Lower leg skin (tissue), 4 donors: ENCODE measurements around the gene LIN37. TPM values are rescaled to one million over a fixed set of nuclear protein-coding genes. Genes with fewer than 3 reads are reported as not detected.

Source experiments
- DNase-seq, 2 donors: peaks; one replicate each; pipeline ENCODE4 v3.0.0-alpha.2; 2019; ENCODE audit warnings: low spot score in 2 of 2
- H3K4me3 ChIP-seq: fragments of 200-600 bp; sonication (generic); 2 replicates; pipeline ENCODE4 v1.5.1; 2017; ENCODE audit warnings: mild to moderate bottlenecking, low read depth; ENCODE audit not compliant: poor library complexity, severe bottlenecking
- POLR2A ChIP-seq, 2 donors: fragments of 450-650 bp; IDR thresholded peaks; one replicate each; pipeline ENCODE4 v1.6.1; 2016 to 2017; ENCODE audit warnings: antibody characterized with exemption in 2 of 2, mild to moderate bottlenecking in 1 of 2, moderate library complexity in 1 of 2
- WGBS, 2 donors: methylation state at CpG; one replicate each; pipeline ENCODE4 v1.1.5; 2018; 5-methylcytosine and 5-hydroxymethylcytosine counted together
- intact Hi-C: fragments of 100-400 bp; cut with DNase I; formaldehyde crosslinking; loops from one replicate; pipeline ENCODE4 v1.15.0; 2023; ENCODE audit warnings: low total_unique reads
- total RNA-seq, 4 donors: library from RNA; depleted of rRNA; stranded (reverse); fragments of >200 nt; gene quantifications; one replicate each; pipeline ENCODE4 v1.1.0, GENCODE V29; 2016
- TF ChIP-seq, protein P1 (sequence below), 3 donors: fragments of 450-650 bp; IDR thresholded peaks; one replicate each; pipeline ENCODE4 v1.5.1; 2016; ENCODE audit warnings: antibody characterized with exemption in 3 of 3, mild to moderate bottlenecking in 3 of 3, moderate library complexity in 2 of 3

Gene LIN37
- total RNA-seq, 4 donors from 2014 or later, result 4.7 to 15.0 (median 10.3) TPM

DNA sequence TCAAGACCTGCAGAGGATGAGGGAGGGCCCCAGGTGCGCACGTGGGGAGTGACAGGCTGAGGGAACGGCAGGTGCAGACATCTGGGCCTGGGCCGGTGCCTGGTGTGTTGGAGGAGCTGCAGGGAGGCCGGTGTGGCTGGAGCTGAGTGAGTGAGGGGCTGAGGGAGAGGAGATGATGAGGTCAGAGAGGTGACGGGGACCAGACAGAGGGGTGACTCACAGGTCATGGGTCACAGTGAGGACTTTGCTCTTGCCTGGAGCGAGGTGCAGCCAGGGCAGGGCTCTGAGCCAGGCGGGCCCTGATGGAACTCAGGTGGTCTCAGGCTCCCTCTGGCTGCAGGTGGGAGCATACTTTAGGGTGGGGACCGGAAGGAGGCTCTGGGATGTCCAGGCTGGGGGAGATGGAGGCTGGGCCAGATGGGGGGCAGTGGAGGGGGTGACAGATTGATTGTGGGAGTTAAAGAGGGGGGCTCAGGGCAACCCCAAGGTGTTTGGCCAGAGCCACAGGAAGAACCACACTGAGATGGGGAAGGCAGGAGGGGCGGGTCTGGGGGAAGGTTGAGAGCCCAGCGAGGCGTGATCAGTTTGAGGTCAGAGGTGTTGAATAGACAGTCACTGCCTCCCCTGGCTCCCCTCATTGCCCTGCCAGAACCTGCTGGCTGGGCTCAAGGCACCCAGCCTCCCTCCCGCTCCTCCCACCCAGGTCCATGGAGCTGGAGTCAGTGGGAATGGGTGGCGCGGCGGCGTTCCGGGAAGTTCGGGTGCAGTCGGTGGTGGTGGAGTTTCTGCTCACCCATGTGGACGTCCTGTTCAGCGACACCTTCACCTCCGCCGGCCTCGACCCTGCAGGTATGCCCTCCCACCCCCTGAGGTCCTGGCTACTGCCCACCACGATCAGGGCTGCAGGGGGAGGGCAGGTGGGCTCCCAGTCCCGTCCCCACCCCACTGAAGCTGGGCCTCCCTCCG is 35.4 kb downstream of the LIN37 start:
- TF ChIP-seq, protein P1, sequence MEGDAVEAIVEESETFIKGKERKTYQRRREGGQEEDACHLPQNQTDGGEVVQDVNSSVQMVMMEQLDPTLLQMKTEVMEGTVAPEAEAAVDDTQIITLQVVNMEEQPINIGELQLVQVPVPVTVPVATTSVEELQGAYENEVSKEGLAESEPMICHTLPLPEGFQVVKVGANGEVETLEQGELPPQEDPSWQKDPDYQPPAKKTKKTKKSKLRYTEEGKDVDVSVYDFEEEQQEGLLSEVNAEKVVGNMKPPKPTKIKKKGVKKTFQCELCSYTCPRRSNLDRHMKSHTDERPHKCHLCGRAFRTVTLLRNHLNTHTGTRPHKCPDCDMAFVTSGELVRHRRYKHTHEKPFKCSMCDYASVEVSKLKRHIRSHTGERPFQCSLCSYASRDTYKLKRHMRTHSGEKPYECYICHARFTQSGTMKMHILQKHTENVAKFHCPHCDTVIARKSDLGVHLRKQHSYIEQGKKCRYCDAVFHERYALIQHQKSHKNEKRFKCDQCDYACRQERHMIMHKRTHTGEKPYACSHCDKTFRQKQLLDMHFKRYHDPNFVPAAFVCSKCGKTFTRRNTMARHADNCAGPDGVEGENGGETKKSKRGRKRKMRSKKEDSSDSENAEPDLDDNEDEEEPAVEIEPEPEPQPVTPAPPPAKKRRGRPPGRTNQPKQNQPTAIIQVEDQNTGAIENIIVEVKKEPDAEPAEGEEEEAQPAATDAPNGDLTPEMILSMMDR (IDR thresholded peaks at IDR 0.05), result no peak
- TF ChIP-seq POLR2A (IDR thresholded peaks at IDR 0.05), result no peak
- no peak for DNase-seq
- intact Hi-C loops, result no loop called here
- H3K4me3 ChIP-seq, result no peak overlapping the region
- 87 to 90% methylated on average over 25 to 28 of the region's 28 CpGs for WGBS, 2 donors

DNA sequence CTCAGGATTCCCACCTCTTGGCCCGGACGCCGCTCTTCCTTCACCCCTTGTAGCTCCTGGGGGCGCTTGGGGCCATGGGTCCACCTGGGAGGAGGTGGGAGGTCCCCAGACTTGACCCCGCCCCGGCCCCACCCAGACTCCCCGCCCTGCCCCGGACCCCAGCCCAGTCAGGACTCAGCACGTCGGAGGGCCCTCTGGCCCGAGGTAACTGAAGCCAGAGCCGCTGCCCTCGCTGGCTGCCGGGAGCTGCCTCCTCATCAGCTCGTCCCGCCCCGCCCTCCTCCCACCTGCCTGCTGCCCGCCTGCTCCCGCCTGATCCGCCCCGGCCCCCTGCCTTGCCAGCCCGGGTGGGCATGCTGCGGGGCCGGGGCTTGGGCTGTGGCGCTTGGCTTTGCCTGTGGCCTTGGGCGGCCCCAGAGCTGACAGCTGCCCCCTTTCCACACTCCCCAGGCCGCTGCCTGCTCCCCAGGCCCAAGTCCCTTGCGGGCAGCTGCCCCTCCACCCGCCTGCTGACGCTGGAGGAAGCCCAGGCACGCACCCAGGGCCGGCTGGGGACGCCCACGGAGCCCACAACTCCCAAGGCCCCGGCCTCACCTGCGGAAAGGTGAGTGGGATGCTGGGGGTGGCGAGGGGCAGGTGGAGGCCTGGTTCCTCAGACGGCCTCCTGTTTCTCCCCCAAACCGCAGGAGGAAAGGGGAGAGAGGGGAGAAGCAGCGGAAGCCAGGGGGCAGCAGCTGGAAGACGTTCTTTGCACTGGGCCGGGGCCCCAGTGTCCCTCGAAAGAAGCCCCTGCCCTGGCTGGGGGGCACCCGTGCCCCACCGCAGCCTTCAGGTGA is 36.3 kb downstream of the LIN37 start:
- TF ChIP-seq, protein P1 (IDR thresholded peaks at IDR 0.05), result no peak
- no peak for TF ChIP-seq POLR2A (IDR thresholded peaks at IDR 0.05)
- intact Hi-C loops, result no loop called here
- no peak overlapping the region for H3K4me3 ChIP-seq
- no peak for DNase-seq
- WGBS, 2 donors, result 82 to 85% methylated on average over 32 to 34 of the region's 45 CpGs

DNA sequence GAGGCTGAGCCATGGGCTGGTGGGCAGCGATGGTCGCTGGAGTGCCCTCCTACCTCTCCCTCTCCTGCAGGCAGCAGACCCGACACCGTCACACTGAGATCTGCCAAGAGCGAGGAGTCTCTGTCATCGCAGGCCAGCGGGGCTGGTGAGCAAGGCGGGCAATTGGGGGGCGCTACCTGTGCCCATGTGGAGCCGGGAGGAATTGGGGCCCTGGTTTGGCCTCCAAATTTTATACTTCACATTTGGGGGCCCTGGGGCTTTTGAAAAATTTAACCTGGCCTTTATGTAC is 36.9 kb downstream of the LIN37 start:
- 85 to 89% methylated on average over 8 to 10 of the region's 10 CpGs for WGBS, 2 donors
- no peak for DNase-seq
- H3K4me3 ChIP-seq, result no peak overlapping the region
- no peak for TF ChIP-seq POLR2A (IDR thresholded peaks at IDR 0.05)
- TF ChIP-seq, protein P1 (IDR thresholded peaks at IDR 0.05), result no peak
- intact Hi-C loops, result no loop called here

DNA sequence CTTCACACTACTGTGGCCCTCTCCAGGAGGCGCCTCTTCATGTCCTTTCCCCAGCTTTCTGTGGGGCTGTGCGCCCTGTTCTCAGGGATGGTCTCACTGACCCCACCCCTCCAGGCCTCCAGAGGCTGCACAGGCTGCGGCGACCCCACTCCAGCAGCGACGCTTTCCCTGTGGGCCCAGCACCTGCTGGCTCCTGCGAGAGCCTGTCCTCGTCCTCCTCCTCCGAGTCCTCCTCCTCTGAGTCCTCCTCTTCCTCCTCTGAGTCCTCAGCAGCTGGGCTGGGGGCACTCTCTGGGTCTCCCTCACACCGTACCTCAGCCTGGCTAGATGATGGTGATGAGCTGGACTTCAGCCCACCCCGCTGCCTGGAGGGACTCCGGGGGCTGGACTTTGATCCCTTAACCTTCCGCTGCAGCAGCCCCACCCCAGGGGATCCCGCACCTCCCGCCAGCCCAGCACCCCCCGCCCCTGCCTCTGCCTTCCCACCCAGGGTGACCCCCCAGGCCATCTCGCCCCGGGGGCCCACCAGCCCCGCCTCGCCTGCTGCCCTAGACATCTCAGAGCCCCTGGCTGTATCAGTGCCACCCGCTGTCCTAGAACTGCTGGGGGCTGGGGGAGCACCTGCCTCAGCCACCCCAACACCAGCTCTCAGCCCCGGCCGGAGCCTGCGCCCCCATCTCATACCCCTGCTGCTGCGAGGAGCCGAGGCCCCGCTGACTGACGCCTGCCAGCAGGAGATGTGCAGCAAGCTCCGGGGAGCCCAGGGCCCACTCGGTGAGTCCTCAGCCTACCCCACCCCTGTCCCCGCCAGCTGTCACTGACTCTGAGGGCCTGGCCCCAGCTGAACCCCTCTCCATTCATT is 38.2 kb downstream of the LIN37 start:
- no peak for DNase-seq
- WGBS, 2 donors, result 91 to 94% methylated on average over 27 to 31 of the region's 31 CpGs
- no peak for TF ChIP-seq POLR2A (IDR thresholded peaks at IDR 0.05)
- TF ChIP-seq, protein P1 (IDR thresholded peaks at IDR 0.05), result no peak
- no peak overlapping the region for H3K4me3 ChIP-seq
- intact Hi-C loops, result no loop called here

DNA sequence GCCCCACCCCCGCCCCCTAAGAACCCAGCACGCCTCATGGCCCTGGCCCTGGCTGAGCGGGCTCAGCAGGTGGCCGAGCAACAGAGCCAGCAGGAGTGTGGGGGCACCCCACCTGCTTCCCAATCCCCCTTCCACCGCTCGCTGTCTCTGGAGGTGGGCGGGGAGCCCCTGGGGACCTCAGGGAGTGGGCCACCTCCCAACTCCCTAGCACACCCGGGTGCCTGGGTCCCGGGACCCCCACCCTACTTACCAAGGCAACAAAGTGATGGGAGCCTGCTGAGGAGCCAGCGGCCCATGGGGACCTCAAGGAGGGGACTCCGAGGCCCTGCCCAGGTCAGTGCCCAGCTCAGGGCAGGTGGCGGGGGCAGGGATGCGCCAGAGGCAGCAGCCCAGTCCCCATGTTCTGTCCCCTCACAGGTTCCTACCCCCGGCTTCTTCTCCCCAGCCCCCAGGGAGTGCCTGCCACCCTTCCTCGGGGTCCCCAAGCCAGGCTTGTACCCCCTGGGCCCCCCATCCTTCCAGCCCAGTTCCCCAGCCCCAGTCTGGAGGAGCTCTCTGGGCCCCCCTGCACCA is 38.9 kb downstream of the LIN37 start:
- 92 to 94% methylated on average over 4 to 15 of the region's 15 CpGs for WGBS, 2 donors
- no peak overlapping the region for H3K4me3 ChIP-seq
- no peak for DNase-seq
- intact Hi-C loops, result no loop called here
- TF ChIP-seq POLR2A (IDR thresholded peaks at IDR 0.05), result no peak
- TF ChIP-seq, protein P1 (IDR thresholded peaks at IDR 0.05), result no peak
